ENCODE results near the gene PCSK1. TPM values are rescaled to one million over a fixed set of nuclear protein-coding genes. Genes with fewer than 3 reads are reported as not detected.

The PCSK1 gene
- polyA plus RNA-seq, 1 donor (not counting 4 experiments of a cell fraction or from before 2014, with no cell fraction given), result 0.03 TPM

- Histone ChIP-seq H3K4me2 (ENCODE audit: control insufficient read depth, extremely low read depth, insufficient read depth, low read depth, low read length) (no peak overlapping the region), H3K27ac (ENCODE audit: control insufficient read depth, insufficient read depth, low read length) (no peak overlapping the region), H3K9me1 (ENCODE audit: control insufficient read depth, extremely low read depth, insufficient read depth, low read length) (no peaks in the 10 kb centered on the region), H2AFZ (ENCODE audit: control insufficient read depth, low read length) (no peak overlapping the region), H3K36me3 (ENCODE audit: control insufficient read depth in 2 of 2, extremely low read depth in 1 of 2, insufficient read depth in 2 of 2, low read length in 2 of 2) (peaks cover 0 to under 1% of the 10 kb centered on the region in 2 experiments), H3K4me1 (ENCODE audit: control insufficient read depth, extremely low read depth, insufficient read depth, low read length) (no peaks in the 10 kb centered on the region), H3K79me2 (ENCODE audit: control insufficient read depth, insufficient read depth, low read length) (no peaks in the 10 kb centered on the region), H4K20me1 (ENCODE audit: control insufficient read depth, extremely low read depth, insufficient read depth, low read length) (no peaks in the 10 kb centered on the region), H3K9me3 (ENCODE audit: control insufficient read depth, low read depth, low read length) (no peaks in the 10 kb centered on the region), H3K4me3 (ENCODE audit: control insufficient read depth in 2 of 3, extremely low read depth in 1 of 3, insufficient read depth in 2 of 3, low read depth in 1 of 3, low read length in 3 of 3) (no peak overlapping the region), H3K9ac (ENCODE audit: control insufficient read depth, extremely low read depth, insufficient read depth, low read length) (no peak overlapping the region), H3K27me3 (ENCODE audit: control insufficient read depth, extremely low read depth, insufficient read depth, low read length) (no peaks in the 10 kb centered on the region)
- FAIRE-seq, result no peak
- dilution Hi-C loops (cut with MboI; ENCODE audit: extremely low pct_ligation_motif_present, low sequenced_read_pairs), result no loop called here
- TF ChIP-seq EZH2 (IDR thresholded peaks at IDR 0.05; ENCODE audit: low read length), result no peak
- TF ChIP-seq CTCF (optimal IDR thresholded peaks at IDR 0.05 in 1 of 3, IDR thresholded peaks at IDR 0.05 in 1 of 3, conservative IDR thresholded peaks at IDR 0.05 in 1 of 3; ENCODE audit: extremely low read depth in 1 of 3, insufficient read depth in 2 of 3, low read length in 3 of 3), result no peak
- DNase-seq (ENCODE audit: low read depth, low spot score), result no peak
Observed at GRCh38 chr5:96391921-96392320, 41.1 kb downstream of the PCSK1 start.

- H2AFZ ChIP-seq (ENCODE audit: control insufficient read depth, low read length), result no peak overlapping the region
- no peaks in the 10 kb centered on the region for H3K27me3 ChIP-seq (ENCODE audit: control insufficient read depth, extremely low read depth, insufficient read depth, low read length)
- H4K20me1 ChIP-seq (ENCODE audit: control insufficient read depth, extremely low read depth, insufficient read depth, low read length), result no peaks in the 10 kb centered on the region
- FAIRE-seq (no peak), DNase-seq (ENCODE audit: low read depth, low spot score) (no peak)
- peaks cover 0 to 2% of the 10 kb centered on the region in 2 experiments for H3K36me3 ChIP-seq (ENCODE audit: control insufficient read depth in 2 of 2, extremely low read depth in 1 of 2, insufficient read depth in 2 of 2, low read length in 2 of 2)
- no peaks in the 10 kb centered on the region for H3K9me3 ChIP-seq (ENCODE audit: control insufficient read depth, low read depth, low read length)
- dilution Hi-C loops (cut with MboI; ENCODE audit: extremely low pct_ligation_motif_present, low sequenced_read_pairs), result no loop called here
- TF ChIP-seq CTCF (optimal IDR thresholded peaks at IDR 0.05 in 1 of 3, IDR thresholded peaks at IDR 0.05 in 1 of 3, conservative IDR thresholded peaks at IDR 0.05 in 1 of 3; ENCODE audit: extremely low read depth in 1 of 3, insufficient read depth in 2 of 3, low read length in 3 of 3) (no peak), EZH2 (IDR thresholded peaks at IDR 0.05; ENCODE audit: low read length) (no peak)
- no peaks in the 10 kb centered on the region for H3K9me1 ChIP-seq (ENCODE audit: control insufficient read depth, extremely low read depth, insufficient read depth, low read length)
- H3K4me3 ChIP-seq (ENCODE audit: control insufficient read depth in 2 of 3, extremely low read depth in 1 of 3, insufficient read depth in 2 of 3, low read depth in 1 of 3, low read length in 3 of 3), result no peak overlapping the region
- H3K4me1 ChIP-seq (ENCODE audit: control insufficient read depth, extremely low read depth, insufficient read depth, low read length), result peaks cover 6% of the 10 kb centered on the region
- no peak overlapping the region for H3K27ac ChIP-seq (ENCODE audit: control insufficient read depth, insufficient read depth, low read length)
- H3K79me2 ChIP-seq (ENCODE audit: control insufficient read depth, insufficient read depth, low read length), result no peaks in the 10 kb centered on the region
- H3K4me2 ChIP-seq (ENCODE audit: control insufficient read depth, extremely low read depth, insufficient read depth, low read depth, low read length), result no peak overlapping the region
- H3K9ac ChIP-seq (ENCODE audit: control insufficient read depth, extremely low read depth, insufficient read depth, low read length), result no peak overlapping the region
Observed at GRCh38 chr5:96388176-96388575, 44.9 kb downstream of the PCSK1 start.
